NT2/D1 (cell line): ENCODE data around the gene TJAP1.

Source experiments
- YY1 ChIP-seq: IDR thresholded peaks from 2 replicates; pipeline ENCODE4 v1.6.1; 2011; ENCODE audit not compliant: insufficient read length, insufficient read depth
- ZNF274 ChIP-seq: IDR thresholded peaks from 2 replicates; pipeline ENCODE4 v1.6.1; 2011; ENCODE audit warnings: mild to moderate bottlenecking, low read depth, low read length

DNA sequence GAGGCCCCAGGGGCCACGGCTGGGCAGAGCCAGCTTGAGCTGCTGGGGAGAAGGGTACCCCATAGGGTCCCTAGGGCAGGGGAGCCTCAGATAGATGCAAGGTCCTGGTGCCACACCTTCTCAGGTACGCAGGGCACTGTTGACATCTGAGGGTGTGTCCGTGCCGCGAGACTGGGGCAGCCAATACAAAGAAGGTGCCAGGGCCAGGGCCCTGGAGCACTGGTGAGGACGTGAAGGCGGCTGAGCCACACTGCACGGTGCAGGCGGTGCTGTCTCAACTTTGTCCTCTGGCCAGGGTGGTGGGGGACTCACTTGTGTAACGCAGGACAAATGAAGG lies 33.4 kb downstream of the TJAP1 start:
- TF ChIP-seq ZNF274 (no peak), YY1 (no peak)
